Smooth muscle cell (in vitro differentiated cells): ENCODE data around the gene SH2D3A. TPM values are rescaled to one million over a fixed set of nuclear protein-coding genes. Genes with fewer than 3 reads are reported as not detected.

Source experiments
- DNase-seq: peaks from one replicate; lab custom pipeline; 2025; ENCODE audit not compliant: unreplicated experiment; lab: John Stamatoyannopoulos, UW
- H2AFZ ChIP-seq: fragments of 200-600 bp; sonication (generic); 2 replicates; pipeline ENCODE4 v1.6.0; 2016; ENCODE audit warnings: antibody characterized with exemption, low read depth, mild to moderate bottlenecking
- H3F3A ChIP-seq: fragments of 200-600 bp; sonication (generic); 2 replicates; pipeline ENCODE4 v1.6.0; 2017; ENCODE audit warnings: antibody characterized with exemption, low read depth
- H3K27ac ChIP-seq: fragments of 200-600 bp; sonication (generic); 2 replicates; pipeline ENCODE4 v1.5.1; 2016; ENCODE audit warnings: low read depth, mild to moderate bottlenecking
- H3K27me3 ChIP-seq: fragments of 200-600 bp; sonication (generic); 2 replicates; pipeline ENCODE4 v1.6.1; 2016; ENCODE audit warnings: low read depth, mild to moderate bottlenecking
- H3K36me3 ChIP-seq: fragments of 200-600 bp; sonication (generic); 2 replicates; pipeline ENCODE4 v1.5.1; 2016; ENCODE audit warnings: low read depth
- H3K4me1 ChIP-seq: fragments of 200-600 bp; sonication (generic); 2 replicates; pipeline ENCODE4 v1.5.1; 2016; ENCODE audit warnings: low read depth
- H3K4me2 ChIP-seq: fragments of 200-600 bp; sonication (generic); 2 replicates; pipeline ENCODE4 v1.6.0; 2016; ENCODE audit warnings: mild to moderate bottlenecking
- H3K4me3 ChIP-seq: fragments of 200-600 bp; sonication (generic); 2 replicates; pipeline ENCODE4 v1.5.1; 2016; ENCODE audit warnings: mild to moderate bottlenecking
- H3K79me2 ChIP-seq: fragments of 200-600 bp; sonication (generic); 2 replicates; pipeline ENCODE4 v1.6.0; 2016; ENCODE audit warnings: low read depth, mild to moderate bottlenecking
- H3K9ac ChIP-seq: fragments of 200-600 bp; sonication (generic); 2 replicates; pipeline ENCODE4 v1.6.0; 2016; ENCODE audit warnings: low read depth
- H3K9me3 ChIP-seq: fragments of 200-600 bp; sonication (generic); replicated peaks from 2 replicates; pipeline ENCODE4 v1.5.1; 2016; ENCODE audit warnings: low read depth
- H4K20me1 ChIP-seq: fragments of 200-600 bp; sonication (generic); 2 replicates; pipeline ENCODE4 v1.6.0; 2016; ENCODE audit warnings: low read depth
- CTCF ChIP-seq: fragments of 200-600 bp; sonication (generic); IDR thresholded peaks from 2 replicates; pipeline ENCODE4 v1.5.1; 2017; ENCODE audit warnings: borderline replicate concordance, mild to moderate bottlenecking, antibody characterized with exemption; ENCODE audit not compliant: insufficient read depth, poor library complexity, severe bottlenecking
- WGBS: methylation state at CpG from one replicate; pipeline ENCODE4 v1.1.7; 2016; ENCODE audit warnings: low lambda C conversion rate; 5-methylcytosine and 5-hydroxymethylcytosine counted together
- polyA plus RNA-seq: library from polyadenylated mRNA; unstranded; fragments of >200 nt; fragmentation: Nextera tagmentation; extraction: Ambion mirVana; gene quantifications from 2 replicates; pipeline ENCODE4 v1.2.1, GENCODE V29; 2016
- total RNA-seq: library from RNA; depleted of rRNA; stranded (reverse); fragments of >200 nt; gene quantifications from 2 replicates; pipeline ENCODE4 v1.2.3, GENCODE V29; 2014

SH2D3A gene
- total and polyA plus RNA-seq, 2 experiments from 2014 or later = 6.2 to 9.3 TPM

GRCh38 chr19:6796278-6796677 is 29.0 kb upstream of the SH2D3A start:
- H3K27me3 ChIP-seq = no peaks in the 10 kb centered on the region
- no peaks in the 10 kb centered on the region for H3K4me1 ChIP-seq
- no peaks in the 10 kb centered on the region for H3K36me3 ChIP-seq
- no peaks in the 10 kb centered on the region for H3K9me3 ChIP-seq
- TF ChIP-seq CTCF = no peak
- no peak for DNase-seq
- no peaks in the 10 kb centered on the region for H3F3A ChIP-seq
- no peaks in the 10 kb centered on the region for H4K20me1 ChIP-seq
- H3K4me2 ChIP-seq = no peak overlapping the region
- H2AFZ ChIP-seq = no peak overlapping the region
- no peak overlapping the region for H3K9ac ChIP-seq
- no peaks in the 10 kb centered on the region for H3K79me2 ChIP-seq
- no peak overlapping the region for H3K27ac ChIP-seq
- H3K4me3 ChIP-seq = no peak overlapping the region
- WGBS = 82% methylated on average over 4 of the region's 4 CpGs

GRCh38 chr19:6794686-6795431 is 27.6 kb upstream of the SH2D3A start:
- Histone ChIP-seq H3K9ac (no peak overlapping the region), H4K20me1 (no peaks in the 10 kb centered on the region), H2AFZ (no peak overlapping the region), H3K79me2 (no peaks in the 10 kb centered on the region), H3K9me3 (no peaks in the 10 kb centered on the region), H3K4me1 (no peaks in the 10 kb centered on the region), H3K4me3 (no peak overlapping the region), H3K36me3 (no peaks in the 10 kb centered on the region), H3K27me3 (no peaks in the 10 kb centered on the region), H3K27ac (no peak overlapping the region), H3K4me2 (no peak overlapping the region), H3F3A (no peaks in the 10 kb centered on the region)
- TF ChIP-seq CTCF = no peak
- 88% methylated on average over 13 of the region's 13 CpGs for WGBS
- DNase-seq = no peak

GRCh38 chr19:6793973-6794372 is 26.7 kb upstream of the SH2D3A start:
- Histone ChIP-seq H3K9ac (no peak overlapping the region), H3K9me3 (no peaks in the 10 kb centered on the region), H3K79me2 (no peaks in the 10 kb centered on the region), H3K4me1 (no peaks in the 10 kb centered on the region), H2AFZ (no peak overlapping the region), H3K4me2 (no peak overlapping the region), H3K4me3 (no peak overlapping the region), H3K36me3 (no peaks in the 10 kb centered on the region), H3F3A (no peaks in the 10 kb centered on the region), H4K20me1 (no peaks in the 10 kb centered on the region), H3K27me3 (no peaks in the 10 kb centered on the region), H3K27ac (no peak overlapping the region)
- no peak for TF ChIP-seq CTCF
- WGBS = 94% methylated on average over 5 of the region's 5 CpGs
- no peak for DNase-seq

- no peaks in the 10 kb centered on the region for H3K79me2 ChIP-seq
- H3F3A ChIP-seq = no peaks in the 10 kb centered on the region
- 87% methylated on average over 4 of the region's 4 CpGs for WGBS
- H2AFZ ChIP-seq = no peak overlapping the region
- H3K9me3 ChIP-seq = no peaks in the 10 kb centered on the region
- H4K20me1 ChIP-seq = no peaks in the 10 kb centered on the region
- H3K4me2 ChIP-seq = no peak overlapping the region
- no peaks in the 10 kb centered on the region for H3K27me3 ChIP-seq
- TF ChIP-seq CTCF = no peak
- H3K4me1 ChIP-seq = no peaks in the 10 kb centered on the region
- no peak overlapping the region for H3K9ac ChIP-seq
- no peak overlapping the region for H3K27ac ChIP-seq
- no peaks in the 10 kb centered on the region for H3K36me3 ChIP-seq
- H3K4me3 ChIP-seq = no peak overlapping the region
- no peak for DNase-seq
Measured at GRCh38 chr19:6793411-6793810, 26.2 kb upstream of the SH2D3A start.
